ENCODE measurements around the gene ANAPC15. TPM values are rescaled to one million over a fixed set of nuclear protein-coding genes. Genes with fewer than 3 reads are reported as not detected.

ANAPC15 gene
- total and polyA plus RNA-seq, 4 donors, result 8.4 to 22.4 (median 15.0) TPM

DNA sequence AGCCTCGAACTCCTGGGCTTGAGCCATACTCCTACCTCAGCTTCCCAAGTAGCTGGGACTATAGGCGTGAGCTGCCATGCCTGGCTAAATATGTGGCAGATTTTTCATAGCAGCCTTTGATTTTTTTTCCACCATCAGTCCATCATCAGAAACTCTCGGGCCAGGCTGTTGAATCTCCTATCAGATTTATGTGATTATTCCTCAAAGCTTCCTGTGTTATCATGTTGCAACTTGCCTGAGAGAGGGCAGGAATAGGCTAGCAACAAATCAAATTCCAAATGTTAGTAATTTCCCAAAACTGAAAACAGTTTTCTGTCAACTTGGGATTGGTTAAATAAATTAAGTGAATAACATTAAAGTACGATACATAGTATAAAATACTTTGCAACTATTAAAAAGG, 28.4 kb downstream of the ANAPC15 start:
- Histone ChIP-seq H3K9me3 (ENCODE audit: control insufficient read depth in 4 of 4, low read length in 3 of 4) (no peaks in the 10 kb centered on the region), H3K4me1 (ENCODE audit: control insufficient read depth in 4 of 4, insufficient read depth in 4 of 4, low read length in 3 of 4) (peaks cover 0 to 11% (median 4%) of the 10 kb centered on the region in 4 donors), H3K4me3 (ENCODE audit: low read depth in 1 of 3, low read length in 3 of 3) (no peak overlapping the region), H3K27me3 (ENCODE audit: control insufficient read depth in 4 of 4, insufficient read depth in 4 of 4, low read length in 3 of 4) (no peaks in the 10 kb centered on the region), H3K27ac (ENCODE audit: low read depth in 1 of 2, low read length in 2 of 2) (no peak overlapping the region), H3K36me3 (ENCODE audit: control insufficient read depth in 4 of 4, insufficient read depth in 3 of 4, low read depth in 1 of 4, low read length in 3 of 4) (peaks cover 0 to 8% (median 0%) of the 10 kb centered on the region in 4 donors), H3K9ac (ENCODE audit: low read depth in 1 of 2, low read length in 2 of 2) (no peak overlapping the region)
- no peak for DNase-seq (ENCODE audit: low spot score)
- TF ChIP-seq, protein P1, sequence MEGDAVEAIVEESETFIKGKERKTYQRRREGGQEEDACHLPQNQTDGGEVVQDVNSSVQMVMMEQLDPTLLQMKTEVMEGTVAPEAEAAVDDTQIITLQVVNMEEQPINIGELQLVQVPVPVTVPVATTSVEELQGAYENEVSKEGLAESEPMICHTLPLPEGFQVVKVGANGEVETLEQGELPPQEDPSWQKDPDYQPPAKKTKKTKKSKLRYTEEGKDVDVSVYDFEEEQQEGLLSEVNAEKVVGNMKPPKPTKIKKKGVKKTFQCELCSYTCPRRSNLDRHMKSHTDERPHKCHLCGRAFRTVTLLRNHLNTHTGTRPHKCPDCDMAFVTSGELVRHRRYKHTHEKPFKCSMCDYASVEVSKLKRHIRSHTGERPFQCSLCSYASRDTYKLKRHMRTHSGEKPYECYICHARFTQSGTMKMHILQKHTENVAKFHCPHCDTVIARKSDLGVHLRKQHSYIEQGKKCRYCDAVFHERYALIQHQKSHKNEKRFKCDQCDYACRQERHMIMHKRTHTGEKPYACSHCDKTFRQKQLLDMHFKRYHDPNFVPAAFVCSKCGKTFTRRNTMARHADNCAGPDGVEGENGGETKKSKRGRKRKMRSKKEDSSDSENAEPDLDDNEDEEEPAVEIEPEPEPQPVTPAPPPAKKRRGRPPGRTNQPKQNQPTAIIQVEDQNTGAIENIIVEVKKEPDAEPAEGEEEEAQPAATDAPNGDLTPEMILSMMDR (IDR thresholded peaks at IDR 0.05; ENCODE audit: low read depth, low read length, missing input control), result no peak
- TF ChIP-seq, protein P2, sequence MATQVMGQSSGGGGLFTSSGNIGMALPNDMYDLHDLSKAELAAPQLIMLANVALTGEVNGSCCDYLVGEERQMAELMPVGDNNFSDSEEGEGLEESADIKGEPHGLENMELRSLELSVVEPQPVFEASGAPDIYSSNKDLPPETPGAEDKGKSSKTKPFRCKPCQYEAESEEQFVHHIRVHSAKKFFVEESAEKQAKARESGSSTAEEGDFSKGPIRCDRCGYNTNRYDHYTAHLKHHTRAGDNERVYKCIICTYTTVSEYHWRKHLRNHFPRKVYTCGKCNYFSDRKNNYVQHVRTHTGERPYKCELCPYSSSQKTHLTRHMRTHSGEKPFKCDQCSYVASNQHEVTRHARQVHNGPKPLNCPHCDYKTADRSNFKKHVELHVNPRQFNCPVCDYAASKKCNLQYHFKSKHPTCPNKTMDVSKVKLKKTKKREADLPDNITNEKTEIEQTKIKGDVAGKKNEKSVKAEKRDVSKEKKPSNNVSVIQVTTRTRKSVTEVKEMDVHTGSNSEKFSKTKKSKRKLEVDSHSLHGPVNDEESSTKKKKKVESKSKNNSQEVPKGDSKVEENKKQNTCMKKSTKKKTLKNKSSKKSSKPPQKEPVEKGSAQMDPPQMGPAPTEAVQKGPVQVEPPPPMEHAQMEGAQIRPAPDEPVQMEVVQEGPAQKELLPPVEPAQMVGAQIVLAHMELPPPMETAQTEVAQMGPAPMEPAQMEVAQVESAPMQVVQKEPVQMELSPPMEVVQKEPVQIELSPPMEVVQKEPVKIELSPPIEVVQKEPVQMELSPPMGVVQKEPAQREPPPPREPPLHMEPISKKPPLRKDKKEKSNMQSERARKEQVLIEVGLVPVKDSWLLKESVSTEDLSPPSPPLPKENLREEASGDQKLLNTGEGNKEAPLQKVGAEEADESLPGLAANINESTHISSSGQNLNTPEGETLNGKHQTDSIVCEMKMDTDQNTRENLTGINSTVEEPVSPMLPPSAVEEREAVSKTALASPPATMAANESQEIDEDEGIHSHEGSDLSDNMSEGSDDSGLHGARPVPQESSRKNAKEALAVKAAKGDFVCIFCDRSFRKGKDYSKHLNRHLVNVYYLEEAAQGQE (IDR thresholded peaks at IDR 0.05), result no peak
- TF ChIP-seq RXRA (IDR thresholded peaks at IDR 0.05) (no peak), HNF4A (conservative IDR thresholded peaks at IDR 0.05) (no peak), FOXA1 (IDR thresholded peaks at IDR 0.05) (no peak), FOXA2 (IDR thresholded peaks at IDR 0.05) (no peak), TAF1 (conservative IDR thresholded peaks at IDR 0.05) (no peak)
- TF ChIP-seq, protein P3, sequence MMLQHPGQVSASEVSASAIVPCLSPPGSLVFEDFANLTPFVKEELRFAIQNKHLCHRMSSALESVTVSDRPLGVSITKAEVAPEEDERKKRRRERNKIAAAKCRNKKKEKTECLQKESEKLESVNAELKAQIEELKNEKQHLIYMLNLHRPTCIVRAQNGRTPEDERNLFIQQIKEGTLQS (IDR thresholded peaks at IDR 0.05), result no peak
- TF ChIP-seq, protein P4, sequence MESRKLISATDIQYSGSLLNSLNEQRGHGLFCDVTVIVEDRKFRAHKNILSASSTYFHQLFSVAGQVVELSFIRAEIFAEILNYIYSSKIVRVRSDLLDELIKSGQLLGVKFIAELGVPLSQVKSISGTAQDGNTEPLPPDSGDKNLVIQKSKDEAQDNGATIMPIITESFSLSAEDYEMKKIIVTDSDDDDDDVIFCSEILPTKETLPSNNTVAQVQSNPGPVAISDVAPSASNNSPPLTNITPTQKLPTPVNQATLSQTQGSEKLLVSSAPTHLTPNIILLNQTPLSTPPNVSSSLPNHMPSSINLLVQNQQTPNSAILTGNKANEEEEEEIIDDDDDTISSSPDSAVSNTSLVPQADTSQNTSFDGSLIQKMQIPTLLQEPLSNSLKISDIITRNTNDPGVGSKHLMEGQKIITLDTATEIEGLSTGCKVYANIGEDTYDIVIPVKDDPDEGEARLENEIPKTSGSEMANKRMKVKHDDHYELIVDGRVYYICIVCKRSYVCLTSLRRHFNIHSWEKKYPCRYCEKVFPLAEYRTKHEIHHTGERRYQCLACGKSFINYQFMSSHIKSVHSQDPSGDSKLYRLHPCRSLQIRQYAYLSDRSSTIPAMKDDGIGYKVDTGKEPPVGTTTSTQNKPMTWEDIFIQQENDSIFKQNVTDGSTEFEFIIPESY (IDR thresholded peaks at IDR 0.05), result no peak
- 90% methylated on average over 4 of the region's 4 CpGs for WGBS

DNA sequence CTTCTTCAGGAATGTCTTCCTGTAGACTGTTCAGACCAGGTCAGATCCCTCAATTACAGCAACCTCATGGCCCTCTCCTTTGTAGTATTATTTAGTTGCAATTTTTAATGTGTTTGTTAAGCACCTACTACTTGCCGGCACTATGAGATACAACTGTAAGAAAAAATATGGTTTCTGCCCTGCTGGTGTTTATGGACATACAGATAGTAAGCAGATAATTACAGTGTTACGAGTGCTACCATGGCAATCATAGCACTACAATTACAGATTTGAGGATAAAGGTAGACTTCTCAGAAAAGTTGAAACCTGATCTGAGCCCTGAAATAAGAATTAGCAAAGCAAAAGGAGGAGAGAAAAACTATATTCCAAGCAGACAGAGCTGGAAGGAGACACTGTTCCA, 29.1 kb downstream of the ANAPC15 start:
- no peak overlapping the region for H3K4me3 ChIP-seq (ENCODE audit: low read depth in 1 of 3, low read length in 3 of 3)
- peaks cover 0 to 3% (median 0%) of the 10 kb centered on the region in 4 donors for H3K36me3 ChIP-seq (ENCODE audit: control insufficient read depth in 4 of 4, insufficient read depth in 3 of 4, low read depth in 1 of 4, low read length in 3 of 4)
- peaks cover 0 to 11% (median 5%) of the 10 kb centered on the region in 4 donors for H3K4me1 ChIP-seq (ENCODE audit: control insufficient read depth in 4 of 4, insufficient read depth in 4 of 4, low read length in 3 of 4)
- TF ChIP-seq FOXA2 (IDR thresholded peaks at IDR 0.05), result no peak
- no peak for TF ChIP-seq JUND (IDR thresholded peaks at IDR 0.05)
- no peak for TF ChIP-seq RXRA (IDR thresholded peaks at IDR 0.05)
- TF ChIP-seq, protein P1 (IDR thresholded peaks at IDR 0.05; ENCODE audit: low read depth, low read length, missing input control), result no peak
- TF ChIP-seq FOXA1 (IDR thresholded peaks at IDR 0.05), result no peak
- TF ChIP-seq EGR1 (IDR thresholded peaks at IDR 0.05; ENCODE audit: low read depth in 2 of 2), result no peak
- TF ChIP-seq YY1 (IDR thresholded peaks at IDR 0.05), result no peak
- no peak for TF ChIP-seq TAF1 (conservative IDR thresholded peaks at IDR 0.05)
- TF ChIP-seq, protein P4 (IDR thresholded peaks at IDR 0.05), result no peak
- H3K27ac ChIP-seq (ENCODE audit: low read depth in 1 of 2, low read length in 2 of 2), result no peak overlapping the region
- 87% methylated on average over 2 of the region's 2 CpGs for WGBS
- no peak overlapping the region for H3K9ac ChIP-seq (ENCODE audit: low read depth in 1 of 2, low read length in 2 of 2)
- DNase-seq (ENCODE audit: low spot score), result no peak
- no peaks in the 10 kb centered on the region for H3K9me3 ChIP-seq (ENCODE audit: control insufficient read depth in 4 of 4, low read length in 3 of 4)
- H3K27me3 ChIP-seq (ENCODE audit: control insufficient read depth in 4 of 4, insufficient read depth in 4 of 4, low read length in 3 of 4), result no peaks in the 10 kb centered on the region

Measured in liver (tissue), 9 donors.